Endothelial cell of umbilical vein (primary cell): ENCODE results near the gene DACH2. TPM values are rescaled to one million over a fixed set of nuclear protein-coding genes. Genes with fewer than 3 reads are reported as not detected.

Experiments used
- BruUV-seq: library from RNA; stranded (reverse); fragments of 400-500 nt; replicated peaks from 2 replicates; lab custom pipeline; 2021; lab: Mats Ljungman, UMichigan
- CTCF ChIA-PET: fragments of 300-600, 350-600 bp; sonication (Branson Sonifier 250); formaldehyde crosslinking; loops from one replicate; lab custom pipeline; 2021; ENCODE audit warnings: antibody characterized with exemption, inconsistent platforms; lab: Charles Lee
- POLR2A ChIA-PET: fragments of 300-600, 350-600 bp; sonication (Branson Sonifier 250); formaldehyde crosslinking; loops from one replicate; lab custom pipeline; 2021; ENCODE audit warnings: antibody characterized with exemption, inconsistent platforms; lab: Charles Lee
- DNase-seq: peaks from one replicate; pipeline ENCODE4 v3.0.0-alpha.2; 2011; ENCODE audit warnings: low read depth, low spot score
- FAIRE-seq: peaks from 2 replicates; lab custom pipeline; 2011; peaks lifted over from hg19 to GRCh38; lab: Jason Lieb, UNC
- H2AFZ ChIP-seq: 2 replicates; pipeline ENCODE4 v1.6.0; 2012; ENCODE audit warnings: low read depth, low read length, control low read depth, inconsistent platforms
- H3K27ac ChIP-seq: 2 replicates; pipeline ENCODE4 v1.5.1; 2011; ENCODE audit warnings: low read depth, mild to moderate bottlenecking, control low read depth, low read length, moderate library complexity; ENCODE audit not compliant: insufficient read depth
- H3K27me3 ChIP-seq, 2 experiments: 2 replicates each; pipeline versions ENCODE4 v1.6.0 to v1.6.1; 2011; ENCODE audit warnings: low read length in 2 of 2, mixed read lengths in 1 of 2; ENCODE audit not compliant: control insufficient read depth in 2 of 2, insufficient read depth in 2 of 2
- H3K36me3 ChIP-seq, 2 experiments: 2 replicates in 1 of 2; 3 replicates in 1 of 2; pipeline ENCODE4 v1.5.1; 2011; ENCODE audit warnings: low read length in 2 of 2, mild to moderate bottlenecking in 1 of 2, moderate library complexity in 1 of 2; ENCODE audit not compliant: control insufficient read depth in 2 of 2, insufficient read depth in 2 of 2; ENCODE audit errors: extremely low read depth in 1 of 2
- H3K4me1 ChIP-seq: 3 replicates; pipeline ENCODE4 v1.5.1; 2011; ENCODE audit warnings: mild to moderate bottlenecking, low read length; ENCODE audit not compliant: control insufficient read depth, insufficient read depth; ENCODE audit errors: extremely low read depth
- H3K4me2 ChIP-seq: 2 replicates; pipeline ENCODE4 v1.6.1; 2011; ENCODE audit warnings: low read length, control low read depth, mixed read lengths; ENCODE audit not compliant: insufficient read depth
- H3K4me3 ChIP-seq, 3 experiments: fragments of 200-600 bp in 1 of 3; sonication (generic), shearing (Covaris generic) in 1 of 3; replicated peaks in 1 of 3; 2 replicates each; pipeline ENCODE4 v1.5.1; 2011 to 2016; ENCODE audit warnings: control low read depth in 3 of 3, low read length in 3 of 3, mild to moderate bottlenecking in 2 of 3, inconsistent platforms in 1 of 3, low read depth in 1 of 3, moderate library complexity in 1 of 3; ENCODE audit not compliant: insufficient read depth in 1 of 3
- H3K79me2 ChIP-seq: 2 replicates; pipeline ENCODE4 v1.6.0; 2012; ENCODE audit warnings: low read length, inconsistent platforms; ENCODE audit not compliant: control insufficient read depth, insufficient read depth
- H3K9ac ChIP-seq: replicated peaks from 2 replicates; pipeline ENCODE3; 2011; ENCODE audit warnings: low read length, control low read depth; ENCODE audit not compliant: insufficient read depth; ENCODE audit errors: extremely low read depth
- H3K9me1 ChIP-seq: replicated peaks from 3 replicates; pipeline ENCODE4 v1.6.0; 2011; ENCODE audit warnings: mild to moderate bottlenecking, low read length; ENCODE audit not compliant: control insufficient read depth, insufficient read depth; ENCODE audit errors: extremely low read depth
- H3K9me3 ChIP-seq: replicated peaks from 2 replicates; pipeline ENCODE4 v1.5.1; 2012; ENCODE audit warnings: low read length, inconsistent platforms; ENCODE audit not compliant: control insufficient read depth, insufficient read depth
- H4K20me1 ChIP-seq: replicated peaks from 2 replicates; pipeline ENCODE3; 2011; ENCODE audit warnings: mild to moderate bottlenecking, low read length; ENCODE audit not compliant: control insufficient read depth, insufficient read depth; ENCODE audit errors: extremely low read depth
- CTCF ChIP-seq, 2 donors: IDR thresholded peaks; 1 replicate in 1 of 2; 2 replicates in 1 of 2; pipeline ENCODE4 v1.5.1; 2011; ENCODE audit warnings: low read length in 2 of 2, mild to moderate bottlenecking in 2 of 2, moderate library complexity in 2 of 2, control low read depth in 1 of 2, inconsistent platforms in 1 of 2, low read depth in 1 of 2; ENCODE audit not compliant: insufficient read depth in 1 of 2; ENCODE audit errors: extremely low read depth in 1 of 2
- EZH2 ChIP-seq: IDR thresholded peaks from 2 replicates; pipeline ENCODE4 v1.6.1; 2012; ENCODE audit warnings: borderline replicate concordance, low read depth, mild to moderate bottlenecking, moderate library complexity, low read length, inconsistent platforms; ENCODE audit not compliant: severe bottlenecking
- FOS ChIP-seq: IDR thresholded peaks from 2 replicates; pipeline ENCODE4 v1.6.1; 2011; ENCODE audit warnings: mild to moderate bottlenecking, low read length, moderate library complexity, borderline replicate concordance; ENCODE audit not compliant: insufficient read depth
- GATA2 ChIP-seq: IDR thresholded peaks from 2 replicates; pipeline ENCODE4 v1.7.0; 2011; ENCODE audit warnings: low read depth, mild to moderate bottlenecking, moderate library complexity, mixed read lengths, low read length; ENCODE audit not compliant: insufficient read length, insufficient read depth
- MAX ChIP-seq: IDR thresholded peaks from 2 replicates; pipeline ENCODE4 v1.6.1; 2011; ENCODE audit not compliant: insufficient read depth, insufficient read length
- MYC ChIP-seq: IDR thresholded peaks from one replicate; pipeline ENCODE4 v1.6.1; 2011; ENCODE audit warnings: mild to moderate bottlenecking, low read depth, low read length
- POLR2A ChIP-seq: IDR thresholded peaks from 2 replicates; pipeline ENCODE4 v1.6.1; 2012; ENCODE audit warnings: low read depth, mild to moderate bottlenecking, control low read depth, low read length
- POLR2AphosphoS5 ChIP-seq: IDR thresholded peaks from 2 replicates; pipeline ENCODE4 v1.6.1; 2012; ENCODE audit warnings: low read depth, mild to moderate bottlenecking, control low read depth, low read length, moderate library complexity; ENCODE audit not compliant: insufficient read depth
- dilution Hi-C: fragments of 300-500 bp; cut with MboI; formaldehyde crosslinking; loops from one replicate; pipeline ENCODE4 v1.15.0; 2019; ENCODE audit warnings: low sequenced_read_pairs; ENCODE audit not compliant: extremely low pct_ligation_motif_present
- intact Hi-C: fragments of 100-400 bp; cut with micrococcal nuclease; formaldehyde crosslinking; loops from one replicate; pipeline ENCODE4 v1.10.0; 2022
- polyA plus RNA-seq, 4 experiments: library from polyadenylated mRNA; depleted of rRNA in 3 of 4; stranded (reverse) in 3 of 4; unstranded in 1 of 4; fragments of >200 nt; gene quantifications; 2 replicates each; pipeline versions ENCODE4 v1.2.1 to v1.2.3, GENCODE V29; 2011 to 2012; ENCODE audit warnings: missing spikeins in 1 of 4
- total RNA-seq: library from RNA; stranded (reverse); gene quantifications from 2 replicates; pipeline ENCODE4 v1.2.3, GENCODE V29; 2021

DACH2 gene
- total and polyA plus RNA-seq, 2 donors (not counting 3 experiments of a cell fraction or from before 2014, with no cell fraction given) = not detected

- no peak for TF ChIP-seq POLR2AphosphoS5
- TF ChIP-seq MYC = no peak
- no peak for TF ChIP-seq FOS
- no peak for TF ChIP-seq EZH2
- no peak for TF ChIP-seq POLR2A
- TF ChIP-seq CTCF (IDR thresholded peaks at IDR 0.05; ENCODE audit: extremely low read depth in 1 of 2, insufficient read depth in 1 of 2, low read depth in 1 of 2, low read length in 2 of 2) = no peak
- no peak for TF ChIP-seq GATA2
- TF ChIP-seq MAX = no peak
- POLR2A ChIA-PET = no interaction called here
Observed at GRCh38 chrX:86237482-86237881, 89.2 kb downstream of the DACH2 start.

More at GRCh38 chrX:86237482-86237881, 89.2 kb downstream of the DACH2 start:
- Histone ChIP-seq H2AFZ (no peak overlapping the region), H3K36me3 (no peaks in the 10 kb centered on the region), H4K20me1 (no peaks in the 10 kb centered on the region), H3K27ac (no peak overlapping the region), H3K9me3 (no peaks in the 10 kb centered on the region), H3K9ac (no peak overlapping the region), H3K27me3 (no peaks in the 10 kb centered on the region), H3K79me2 (no peaks in the 10 kb centered on the region), H3K4me3 (no peak overlapping the region), H3K4me1 (no peaks in the 10 kb centered on the region), H3K4me2 (no peak overlapping the region), H3K9me1 (no peaks in the 10 kb centered on the region)
- CTCF ChIA-PET = no interaction called here
- no TSS peak for BruUV-seq
- intact Hi-C loops = no loop called here
- dilution Hi-C loops = no loop called here
- FAIRE-seq (no peak), DNase-seq (no peak)
